SH-SY5Y (cell line): ENCODE measurements around the gene BPIFA1.

ENCODE experiments used
- GATA2 ChIP-seq: IDR thresholded peaks from 2 replicates; pipeline ENCODE4 v1.6.1; 2011; ENCODE audit warnings: mild to moderate bottlenecking, low read depth, low read length
- GATA3 ChIP-seq: IDR thresholded peaks from 2 replicates; pipeline ENCODE4 v1.6.1; 2011; ENCODE audit warnings: low read depth, mild to moderate bottlenecking, low read length, moderate library complexity

BPIFA1 gene

DNA sequence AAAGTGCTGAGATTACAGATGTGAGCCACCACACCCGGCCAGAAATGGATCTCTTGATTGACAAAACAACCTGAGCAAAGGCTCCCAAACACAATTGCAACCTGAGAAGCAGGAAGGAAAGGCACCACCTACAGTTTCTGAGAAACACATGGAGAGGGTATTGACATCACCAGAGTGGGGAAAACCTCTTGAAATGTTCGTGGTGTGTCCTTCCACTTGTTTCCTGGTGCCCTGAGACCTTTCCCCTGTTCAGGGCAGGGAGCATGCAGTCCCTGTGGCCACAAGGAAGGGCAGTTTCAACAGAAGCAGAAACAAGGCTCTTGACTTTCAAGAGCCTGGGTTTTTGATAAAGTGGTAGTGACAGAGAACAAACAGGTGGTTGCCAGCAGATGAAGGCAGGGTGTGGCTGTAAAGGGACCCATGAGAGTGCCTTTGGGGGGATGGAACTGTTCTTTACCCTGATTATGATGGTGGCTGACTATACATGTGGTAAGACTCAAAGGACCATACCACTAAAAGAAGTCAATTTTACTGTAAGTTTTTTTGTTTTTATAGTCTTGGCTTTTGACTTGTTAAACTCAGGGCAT, 3.2 kb upstream of the BPIFA1 start:
- TF ChIP-seq GATA3: no peak
- no peak for TF ChIP-seq GATA2

DNA sequence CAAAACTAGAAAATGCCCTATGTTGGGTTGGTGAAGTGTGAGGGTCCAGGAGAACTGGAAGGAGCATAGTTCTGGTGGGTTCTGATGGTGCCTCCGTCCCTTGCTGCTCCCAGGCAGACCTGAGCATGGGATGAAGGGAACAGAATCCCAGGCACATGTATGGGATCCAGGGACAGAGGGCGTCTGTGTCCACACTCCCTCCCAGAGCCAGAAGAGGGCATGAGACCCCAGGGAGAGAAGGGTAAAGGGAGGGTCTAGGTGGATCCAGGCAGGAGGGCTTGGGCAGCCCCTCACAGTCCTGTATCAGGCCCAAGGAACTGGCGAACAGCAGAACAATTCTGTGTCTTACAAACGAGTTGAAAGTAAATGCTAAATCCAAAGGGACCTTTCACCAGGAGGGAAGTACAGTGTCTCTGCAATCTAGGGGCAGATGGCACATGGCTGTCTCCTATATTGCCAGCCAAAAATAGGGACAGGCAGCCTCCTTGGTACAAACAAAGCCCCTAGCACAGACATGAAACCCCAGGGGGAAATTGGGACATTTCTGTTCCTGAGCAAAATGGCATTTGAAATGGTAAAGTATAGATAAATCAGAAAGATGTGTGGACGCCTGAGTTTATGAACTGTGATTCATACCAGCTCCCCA, 2.5 kb upstream of the BPIFA1 start:
- TF ChIP-seq GATA3 (no peak), GATA2 (no peak)

DNA sequence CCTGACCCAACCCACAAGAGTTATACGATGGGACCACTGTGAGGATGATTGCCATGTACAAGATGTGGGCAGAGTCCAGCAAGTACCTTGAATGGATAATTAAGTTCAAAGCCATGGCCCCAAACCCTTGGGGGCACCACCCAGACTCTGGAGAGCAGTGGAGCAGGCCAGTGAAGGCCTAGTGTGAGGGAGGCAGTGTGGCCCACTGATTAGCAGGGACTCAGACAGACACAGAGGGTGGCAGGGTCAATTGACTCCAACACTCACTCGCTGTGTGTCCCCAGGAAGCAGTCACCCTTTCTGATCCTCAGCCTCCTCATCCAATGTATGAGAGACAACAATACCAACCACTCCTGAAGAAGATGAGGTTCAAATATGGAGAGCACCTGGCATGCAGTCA, 1.7 kb upstream of the BPIFA1 start:
- no peak for TF ChIP-seq GATA3
- no peak for TF ChIP-seq GATA2

DNA sequence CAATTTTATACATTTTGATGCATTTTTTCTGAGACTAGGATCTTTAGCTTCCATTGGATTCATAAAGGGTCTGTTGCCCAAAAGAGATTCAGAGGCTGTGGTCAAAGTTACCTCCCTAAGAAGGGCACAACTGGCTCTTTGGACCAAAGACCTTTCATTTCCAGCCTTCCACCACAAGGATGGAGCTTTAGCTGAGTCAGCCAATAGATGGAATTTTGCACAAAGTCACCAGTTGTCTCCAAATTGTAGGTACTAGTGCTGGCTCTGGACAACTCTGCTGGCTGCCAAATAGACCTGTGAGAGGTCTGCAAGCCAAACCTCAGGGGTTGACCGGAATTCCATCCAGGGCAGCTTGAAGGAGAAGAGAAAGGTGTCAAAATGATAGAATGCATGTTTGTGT, 555 bp downstream of the BPIFA1 start:
- TF ChIP-seq GATA3 (no peak), GATA2 (no peak)

DNA sequence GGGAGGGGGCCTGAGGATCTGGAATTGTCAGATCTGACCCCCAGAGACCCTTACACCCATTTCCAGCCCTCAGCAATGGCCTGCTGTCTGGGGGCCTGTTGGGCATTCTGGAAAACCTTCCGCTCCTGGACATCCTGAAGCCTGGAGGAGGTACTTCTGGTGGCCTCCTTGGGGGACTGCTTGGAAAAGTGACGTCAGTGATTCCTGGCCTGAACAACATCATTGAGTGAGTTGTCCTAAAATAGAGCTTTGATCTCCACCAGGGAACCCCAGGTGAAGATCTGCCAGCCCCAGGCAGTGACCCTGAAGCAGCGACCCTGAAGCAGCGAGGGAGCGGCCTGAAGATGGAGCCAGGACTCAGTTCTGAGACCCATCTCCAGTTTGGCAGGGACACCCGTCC, 2.2 kb downstream of the BPIFA1 start:
- no peak for TF ChIP-seq GATA2
- no peak for TF ChIP-seq GATA3

DNA sequence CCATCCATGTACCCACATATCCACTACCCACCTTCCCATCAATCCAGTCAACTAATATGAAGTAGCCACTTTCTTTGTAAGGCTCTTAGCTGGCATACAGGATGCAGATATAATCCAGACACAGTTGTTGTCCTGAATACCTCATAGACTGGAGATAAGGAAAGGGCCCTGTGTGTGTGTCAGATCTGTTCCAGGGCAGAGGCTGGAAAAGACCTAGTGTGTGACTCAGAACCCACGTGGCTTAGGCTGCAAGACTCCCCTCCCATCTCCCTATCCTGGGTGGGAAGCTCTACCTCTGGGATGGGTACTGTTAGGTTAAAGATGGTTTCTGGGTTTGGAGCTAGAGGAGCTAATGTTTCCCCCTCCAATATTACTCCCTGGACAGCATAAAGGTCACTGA, 3.6 kb downstream of the BPIFA1 start:
- no peak for TF ChIP-seq GATA2
- TF ChIP-seq GATA3: no peak

DNA sequence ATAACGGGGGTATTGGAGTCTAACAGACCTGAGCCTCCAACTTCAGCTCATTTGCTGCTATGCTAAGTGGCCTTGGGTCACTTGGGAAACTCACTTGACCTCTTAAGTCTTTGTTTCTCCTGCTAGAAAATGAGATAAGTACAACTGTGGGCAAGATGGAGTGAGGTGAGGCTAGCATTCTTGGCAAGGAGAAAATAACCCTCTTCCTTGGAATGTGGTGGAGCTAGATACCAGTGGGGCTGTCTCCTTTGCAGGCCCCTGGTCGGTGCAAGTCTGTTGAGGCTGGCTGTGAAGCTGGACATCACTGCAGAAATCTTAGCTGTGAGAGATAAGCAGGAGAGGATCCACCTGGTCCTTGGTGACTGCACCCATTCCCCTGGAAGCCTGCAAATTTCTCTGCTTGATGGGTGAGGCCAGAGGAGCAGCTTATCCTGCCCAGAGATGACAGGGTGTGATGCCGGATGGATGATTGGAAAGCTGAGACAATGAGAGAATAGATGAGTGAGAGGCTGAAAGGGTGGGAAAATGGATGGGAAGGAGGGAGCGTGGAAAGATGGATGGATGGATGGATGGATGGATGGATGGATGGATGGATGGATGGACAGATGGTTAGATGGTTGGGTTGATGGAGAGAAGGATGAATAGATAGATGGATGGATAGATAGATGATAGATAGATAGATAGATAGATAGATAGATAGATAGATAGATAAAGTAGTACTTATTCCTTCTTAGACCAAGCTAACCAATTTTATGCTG, 4.4 kb downstream of the BPIFA1 start:
- TF ChIP-seq GATA3: no peak
- TF ChIP-seq GATA2: no peak

DNA sequence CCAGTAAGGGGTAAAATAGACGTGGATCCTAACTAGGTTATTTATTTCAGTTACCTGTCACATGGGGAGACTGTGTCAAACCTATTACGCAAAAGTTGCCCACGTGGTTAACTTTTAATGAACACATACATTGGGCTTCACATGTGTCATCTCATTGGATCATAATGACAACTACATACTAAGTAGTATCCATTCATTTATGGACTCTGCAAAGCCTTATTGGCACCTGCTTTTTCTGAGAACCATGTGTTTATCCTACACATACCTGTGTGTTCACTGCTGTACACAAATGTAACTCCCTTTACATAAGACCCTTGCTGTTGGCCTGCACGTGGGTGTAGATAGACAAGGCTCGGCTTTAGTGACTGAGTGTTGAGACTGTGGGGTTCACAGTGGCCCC, 5.1 kb downstream of the BPIFA1 start:
- TF ChIP-seq GATA2 (no peak), GATA3 (no peak)

DNA sequence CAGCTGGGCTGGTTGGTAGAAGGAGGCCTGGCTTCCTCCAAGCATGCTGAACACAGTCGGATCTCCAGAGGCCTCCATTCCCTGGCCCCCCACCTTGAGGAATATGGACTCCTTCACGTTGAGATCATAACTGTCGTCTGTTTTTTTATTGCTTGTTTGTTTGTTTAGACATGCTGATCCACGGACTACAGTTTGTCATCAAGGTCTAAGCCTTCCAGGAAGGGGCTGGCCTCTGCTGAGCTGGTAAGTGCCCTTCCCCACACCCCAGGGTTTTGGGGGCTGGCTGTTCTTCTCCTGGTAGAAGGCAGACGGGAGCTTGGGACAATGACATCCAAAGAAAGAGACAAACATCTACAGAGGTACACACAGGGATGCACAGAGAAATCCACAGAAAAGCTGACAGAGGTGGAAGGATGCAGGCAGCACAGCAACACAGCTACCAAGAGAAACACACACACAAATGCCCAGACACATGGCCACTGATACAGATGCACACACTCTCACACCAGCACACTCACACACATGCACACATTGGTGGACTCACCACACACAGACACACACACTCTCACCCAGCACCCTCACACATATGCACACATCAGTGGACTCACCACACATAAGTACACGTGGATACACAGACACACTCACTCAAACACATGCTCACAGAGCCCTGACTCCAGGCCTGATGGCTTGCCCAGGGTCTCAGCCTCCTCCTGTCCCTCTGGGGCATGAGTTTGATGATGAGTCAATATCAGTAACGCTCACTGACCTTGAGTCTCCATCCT, 6.7 kb downstream of the BPIFA1 start:
- no peak for TF ChIP-seq GATA3

DNA sequence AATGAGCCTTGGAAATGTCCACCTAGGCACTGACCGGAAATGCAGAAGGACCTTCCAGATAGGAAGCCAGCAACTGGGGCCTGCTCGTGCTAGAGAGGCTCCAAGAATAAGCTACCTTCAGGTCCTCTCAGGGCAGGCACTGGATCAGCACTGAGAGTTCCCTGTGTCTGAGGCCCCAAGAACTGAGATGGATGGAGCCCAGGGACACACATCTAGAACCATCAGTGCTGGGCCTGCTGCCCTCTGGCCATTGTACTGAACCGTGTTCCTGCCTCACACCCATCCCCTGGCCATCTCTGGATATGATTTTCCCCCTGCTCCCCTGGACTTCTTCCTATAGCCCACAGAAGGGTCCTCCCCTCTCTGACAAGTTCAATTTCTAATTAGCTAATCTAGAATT, 10.3 kb downstream of the BPIFA1 start:
- no peak for TF ChIP-seq GATA2
- TF ChIP-seq GATA3: no peak

DNA sequence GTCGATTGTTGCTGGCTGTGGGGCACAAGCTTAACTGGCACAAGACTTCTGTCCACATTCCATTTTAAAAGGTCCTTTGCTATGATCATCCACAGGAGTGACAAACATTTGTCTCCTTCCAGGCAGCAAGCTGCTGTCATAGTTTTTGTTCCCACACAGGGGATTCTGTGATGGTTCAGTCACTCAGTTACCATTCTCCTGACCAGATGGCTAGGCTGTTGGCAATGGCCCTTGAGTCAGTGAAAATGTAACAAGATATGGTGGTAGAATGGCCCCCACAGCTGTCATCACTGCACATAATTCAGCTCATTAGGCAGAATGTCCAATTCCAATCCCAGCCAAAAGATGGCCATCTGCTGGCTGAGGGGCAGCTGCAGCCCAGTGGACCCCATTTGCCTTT, 13.7 kb downstream of the BPIFA1 start:
- TF ChIP-seq GATA3: no peak

DNA sequence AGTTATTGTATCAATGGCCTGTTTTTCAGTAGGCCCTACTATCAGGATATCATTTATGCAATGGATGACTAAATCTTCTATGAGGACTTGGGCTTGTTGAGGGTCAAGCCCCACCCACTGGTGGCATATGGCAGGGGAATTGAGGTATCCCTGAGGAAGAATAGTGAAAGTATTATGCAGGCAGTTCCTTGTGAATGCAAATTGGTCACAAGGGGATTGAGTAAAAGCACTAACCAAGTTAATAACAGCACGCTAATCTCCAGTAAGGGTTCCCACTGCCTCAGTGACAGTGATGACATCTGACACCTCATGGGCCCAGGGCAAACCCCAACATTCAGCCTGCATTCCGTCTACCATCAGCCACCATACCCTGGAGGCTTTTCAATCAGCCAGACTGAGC, 14.9 kb downstream of the BPIFA1 start:
- TF ChIP-seq GATA2 (no peak), GATA3 (no peak)

DNA sequence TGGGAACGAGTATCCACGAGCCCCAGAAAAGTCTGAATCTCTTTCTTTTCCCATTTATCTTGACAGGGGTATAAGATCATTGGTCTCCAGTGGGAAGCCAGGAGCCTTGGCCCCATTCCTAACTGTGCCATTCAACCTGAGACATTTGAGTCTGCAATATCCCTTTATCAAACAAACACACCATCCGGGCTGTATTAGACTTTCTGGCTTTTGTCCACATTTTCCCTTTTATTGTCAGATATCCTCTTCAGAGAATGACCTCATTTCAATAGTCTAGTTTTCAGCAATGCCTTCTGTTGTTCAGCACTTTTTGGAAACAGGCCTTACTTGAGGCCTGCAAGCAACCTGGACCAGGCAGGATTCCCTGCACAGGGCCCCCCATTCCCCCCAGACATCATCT, 15.7 kb downstream of the BPIFA1 start:
- no peak for TF ChIP-seq GATA3
- no peak for TF ChIP-seq GATA2

DNA sequence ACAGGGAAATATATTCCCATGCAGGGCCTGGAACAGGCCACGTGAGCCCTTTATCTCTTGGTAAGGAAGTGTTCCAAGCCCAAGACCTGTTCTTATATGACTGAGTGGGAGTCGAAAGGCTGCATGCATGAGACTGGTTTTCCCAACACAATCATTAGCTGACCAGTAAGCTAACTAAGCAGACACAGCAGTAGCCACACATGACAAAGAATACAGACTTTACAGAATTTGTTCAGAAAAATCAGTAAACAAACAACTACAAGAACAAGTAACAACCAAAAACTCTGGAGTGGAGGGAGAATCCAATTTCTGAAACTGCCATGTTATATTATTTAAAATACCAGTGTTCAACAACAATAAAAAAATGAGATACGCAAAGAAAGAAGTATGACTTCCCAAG, 16.7 kb downstream of the BPIFA1 start:
- TF ChIP-seq GATA2 (no peak), GATA3 (no peak)
